H9 (cell line): Measurements from ENCODE around the gene POLN. TPM values are rescaled to one million over a fixed set of nuclear protein-coding genes. Genes with fewer than 3 reads are reported as not detected.

Source experiments
- DNase-seq: peaks from one replicate; pipeline ENCODE4 v3.0.0-alpha.2; 2017
- H2AFZ ChIP-seq: one replicate; pipeline ENCODE4 v1.6.1; 2013; ENCODE audit warnings: mild to moderate bottlenecking, low read length, control low read depth, moderate library complexity
- H2AK5ac ChIP-seq: 2 replicates; pipeline ENCODE4 v1.6.1; 2013; ENCODE audit warnings: low read length, control low read depth, mixed read lengths; ENCODE audit not compliant: insufficient read length
- H2BK120ac ChIP-seq: one replicate; pipeline ENCODE4 v1.6.1; 2013; ENCODE audit warnings: low read depth, mild to moderate bottlenecking, low read length, control low read depth, inconsistent platforms; ENCODE audit not compliant: poor library complexity, severe bottlenecking
- H2BK12ac ChIP-seq: 2 replicates; pipeline ENCODE4 v1.6.1; 2013; ENCODE audit warnings: low read length, control low read depth, mixed read lengths, low read depth; ENCODE audit not compliant: insufficient read length
- H2BK15ac ChIP-seq: 2 replicates; pipeline ENCODE4 v1.6.1; 2013; ENCODE audit warnings: low read depth, low read length, control low read depth
- H2BK20ac ChIP-seq: one replicate; pipeline ENCODE4 v1.6.1; 2013; ENCODE audit warnings: low read depth, mild to moderate bottlenecking, low read length, control low read depth, inconsistent platforms; ENCODE audit not compliant: poor library complexity, severe bottlenecking
- H2BK5ac ChIP-seq: 2 replicates; pipeline ENCODE4 v1.6.1; 2013; ENCODE audit warnings: low read length, control low read depth, mixed read lengths; ENCODE audit not compliant: insufficient read length
- H3K14ac ChIP-seq: 2 replicates; pipeline ENCODE4 v1.6.1; 2013; ENCODE audit warnings: low read length, control low read depth; ENCODE audit not compliant: insufficient read depth
- H3K18ac ChIP-seq: 2 replicates; pipeline ENCODE4 v1.6.1; 2013; ENCODE audit warnings: low read depth, mild to moderate bottlenecking, mixed read lengths, low read length, control low read depth; ENCODE audit not compliant: insufficient read length
- H3K23ac ChIP-seq: 2 replicates; pipeline ENCODE4 v1.6.1; 2013; ENCODE audit warnings: low read length, control low read depth, mixed read lengths, low read depth; ENCODE audit not compliant: insufficient read length
- H3K23me2 ChIP-seq: 2 replicates; pipeline ENCODE4 v1.6.1; 2013; ENCODE audit warnings: low read depth, mild to moderate bottlenecking, mixed read lengths, low read length, control low read depth; ENCODE audit not compliant: insufficient read length, poor library complexity, severe bottlenecking
- H3K27ac ChIP-seq: 2 replicates; pipeline ENCODE4 v1.5.1; 2013; ENCODE audit warnings: low read length, control low read depth, mixed read lengths, low read depth; ENCODE audit not compliant: insufficient read length
- H3K27me3 ChIP-seq: 2 replicates; pipeline ENCODE4 v1.6.1; 2013; ENCODE audit warnings: low read length, control low read depth, inconsistent platforms; ENCODE audit not compliant: insufficient read depth
- H3K4ac ChIP-seq: 2 replicates; pipeline ENCODE4 v1.6.1; 2013; ENCODE audit warnings: low read depth, mild to moderate bottlenecking, control low read depth, inconsistent platforms, low read length, moderate library complexity
- H3K4me1 ChIP-seq: 2 replicates; pipeline ENCODE4 v1.6.1; 2013; ENCODE audit warnings: low read length, control low read depth, inconsistent platforms; ENCODE audit not compliant: insufficient read depth
- H3K4me2 ChIP-seq: 2 replicates; pipeline ENCODE4 v1.6.1; 2013; ENCODE audit warnings: low read length, control low read depth, mixed read lengths; ENCODE audit not compliant: insufficient read length, insufficient read depth
- H3K56ac ChIP-seq: 2 replicates; pipeline ENCODE4 v1.6.1; 2013; ENCODE audit warnings: low read depth, mild to moderate bottlenecking, mixed read lengths, low read length, control low read depth; ENCODE audit not compliant: insufficient read length
- H3K79me1 ChIP-seq: 2 replicates; pipeline ENCODE4 v1.6.1; 2013; ENCODE audit warnings: low read depth, mild to moderate bottlenecking, moderate library complexity, low read length, control low read depth, inconsistent platforms; ENCODE audit not compliant: insufficient read depth, poor library complexity, severe bottlenecking
- H3K79me2 ChIP-seq: 2 replicates; pipeline ENCODE4 v1.6.1; 2013; ENCODE audit warnings: low read length, control low read depth, inconsistent platforms; ENCODE audit not compliant: insufficient read depth
- H3K9ac ChIP-seq: 2 replicates; pipeline ENCODE4 v1.6.1; 2013; ENCODE audit warnings: low read length, control low read depth, mixed read lengths; ENCODE audit not compliant: insufficient read length; ENCODE audit errors: extremely low read depth
- H3K9me3 ChIP-seq: one replicate; pipeline ENCODE4 v1.6.1; 2013; ENCODE audit warnings: low read depth, low read length, inconsistent platforms; ENCODE audit not compliant: control insufficient read depth
- H3T11ph ChIP-seq: one replicate; pipeline ENCODE4 v1.6.1; 2013; ENCODE audit warnings: mild to moderate bottlenecking, low read length, control low read depth, inconsistent platforms
- H4K20me1 ChIP-seq: one replicate; pipeline ENCODE4 v1.6.1; 2013; ENCODE audit not compliant: control insufficient read depth, insufficient read length, insufficient read depth
- H4K5ac ChIP-seq: 2 replicates; pipeline ENCODE4 v1.6.1; 2013; ENCODE audit warnings: low read depth, mild to moderate bottlenecking, mixed read lengths, low read length, control low read depth; ENCODE audit not compliant: insufficient read length
- H4K8ac ChIP-seq: replicated peaks from 2 replicates; pipeline ENCODE4 v1.6.1; 2013; ENCODE audit warnings: low read length, control low read depth, mixed read lengths, low read depth; ENCODE audit not compliant: insufficient read length
- H4K91ac ChIP-seq: 2 replicates; pipeline ENCODE4 v1.6.1; 2013; ENCODE audit warnings: low read depth, mild to moderate bottlenecking, moderate library complexity, mixed read lengths, low read length, control low read depth; ENCODE audit not compliant: insufficient read length
- H3K27ac Mint-ChIP-seq, 3 experiments: 2 replicates in 2 of 3; 3 replicates in 1 of 3; pipeline ENCODE4 v1.8.0; 2020 to 2021; ENCODE audit warnings: mixed read lengths in 3 of 3, mild to moderate bottlenecking in 1 of 3, moderate library complexity in 1 of 3
- H3K27me3 Mint-ChIP-seq: 2 replicates; pipeline ENCODE4 v1.8.0; 2021; ENCODE audit warnings: low read depth, mild to moderate bottlenecking, moderate library complexity, mixed read lengths
- H3K36me3 Mint-ChIP-seq, 3 experiments: 2 replicates in 2 of 3; 3 replicates in 1 of 3; pipeline ENCODE4 v1.8.0; 2020 to 2021; ENCODE audit warnings: low read depth in 3 of 3, mixed read lengths in 3 of 3; ENCODE audit not compliant: insufficient read depth in 1 of 3
- H3K4me1 Mint-ChIP-seq, 2 experiments: 2 replicates each; pipeline ENCODE4 v1.8.0; 2020; ENCODE audit warnings: mixed read lengths in 2 of 2
- H3K4me3 Mint-ChIP-seq, 2 experiments: 2 replicates in 1 of 2; 3 replicates in 1 of 2; pipeline ENCODE4 v1.8.0; 2020 to 2021; ENCODE audit warnings: mild to moderate bottlenecking in 2 of 2, mixed read lengths in 2 of 2, moderate library complexity in 1 of 2
- H3K9me3 Mint-ChIP-seq, 2 experiments: 2 replicates in 1 of 2; 3 replicates in 1 of 2; pipeline ENCODE4 v1.8.0; 2020; ENCODE audit warnings: mild to moderate bottlenecking in 2 of 2, mixed read lengths in 2 of 2, moderate library complexity in 1 of 2
- WGBS: extraction: QIAGEN DNeasy Blood & Tissue Kit; methylation state at CpG from one replicate; pipeline ENCODE4 v1.1.7; 2013; ENCODE audit warnings: missing lambda C conversion rate, low lambda C conversion rate, mixed read lengths; ENCODE audit not compliant: insufficient read length; ENCODE audit errors: extremely low coverage; 5-methylcytosine and 5-hydroxymethylcytosine counted together
- total RNA-seq: library from RNA; stranded (reverse); gene quantifications from 2 replicates; pipeline ENCODE4 v1.2.1, GENCODE V29; 2021
- TF ChIP-seq, protein P1 (sequence below): fragments of 200-600 bp; sonication (generic); conservative IDR thresholded peaks from 3 replicates; pipeline ENCODE4 v1.8.0; 2021; ENCODE audit warnings: antibody characterized with exemption, mild to moderate bottlenecking

The POLN gene
- total RNA-seq, 1 experiment from 2014 or later: 0.74 TPM

GRCh38 chr4:2168469-2169319 is 73.2 kb downstream of the POLN start:
- no CpG with 5 or more reads among the region's 12 CpGs for WGBS
- H3K9ac ChIP-seq: no peak overlapping the region
- no peak overlapping the region for H2AFZ ChIP-seq
- Mint-ChIP-seq H3K27me3 (peaks cover 2% of the 10 kb centered on the region; the same call in 1 of the 2 replicates), H3K9me3 (0 out of 5 replicates have a peak, but pooled peaks cover 0 to 4% of the 10 kb centered on the region in 2 experiments), H3K27ac (no peak overlapping the region), H3K4me3 (no peak overlapping the region), H3K36me3 (no peaks in the 10 kb centered on the region; a peak in 3 of 7 replicates), H3K4me1 (no peaks in the 10 kb centered on the region)
- no peaks in the 10 kb centered on the region for H3K27me3 ChIP-seq
- H3K79me1 ChIP-seq: no peaks in the 10 kb centered on the region
- H3K56ac ChIP-seq: no peak overlapping the region
- H3K79me2 ChIP-seq: no peaks in the 10 kb centered on the region
- no peak overlapping the region; the same call in 1 of the 2 replicates for H3K14ac ChIP-seq
- H2BK20ac ChIP-seq: no peak overlapping the region
- no peak overlapping the region for H2BK120ac ChIP-seq
- no peak overlapping the region for H3K23ac ChIP-seq
- H3K18ac ChIP-seq: no peak overlapping the region
- H3T11ph ChIP-seq: no peak overlapping the region
- no peak overlapping the region for H3K4ac ChIP-seq
- no peaks in the 10 kb centered on the region for H3K4me1 ChIP-seq
- no peak overlapping the region for H4K5ac ChIP-seq
- TF ChIP-seq, protein P1, sequence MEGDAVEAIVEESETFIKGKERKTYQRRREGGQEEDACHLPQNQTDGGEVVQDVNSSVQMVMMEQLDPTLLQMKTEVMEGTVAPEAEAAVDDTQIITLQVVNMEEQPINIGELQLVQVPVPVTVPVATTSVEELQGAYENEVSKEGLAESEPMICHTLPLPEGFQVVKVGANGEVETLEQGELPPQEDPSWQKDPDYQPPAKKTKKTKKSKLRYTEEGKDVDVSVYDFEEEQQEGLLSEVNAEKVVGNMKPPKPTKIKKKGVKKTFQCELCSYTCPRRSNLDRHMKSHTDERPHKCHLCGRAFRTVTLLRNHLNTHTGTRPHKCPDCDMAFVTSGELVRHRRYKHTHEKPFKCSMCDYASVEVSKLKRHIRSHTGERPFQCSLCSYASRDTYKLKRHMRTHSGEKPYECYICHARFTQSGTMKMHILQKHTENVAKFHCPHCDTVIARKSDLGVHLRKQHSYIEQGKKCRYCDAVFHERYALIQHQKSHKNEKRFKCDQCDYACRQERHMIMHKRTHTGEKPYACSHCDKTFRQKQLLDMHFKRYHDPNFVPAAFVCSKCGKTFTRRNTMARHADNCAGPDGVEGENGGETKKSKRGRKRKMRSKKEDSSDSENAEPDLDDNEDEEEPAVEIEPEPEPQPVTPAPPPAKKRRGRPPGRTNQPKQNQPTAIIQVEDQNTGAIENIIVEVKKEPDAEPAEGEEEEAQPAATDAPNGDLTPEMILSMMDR: no peak
- H2BK5ac ChIP-seq: no peak overlapping the region
- H3K23me2 ChIP-seq: no peaks in the 10 kb centered on the region
- no peak overlapping the region for H2BK15ac ChIP-seq
- DNase-seq: no peak
- H2BK12ac ChIP-seq: no peak overlapping the region
- H4K91ac ChIP-seq: no peak overlapping the region
- H3K4me2 ChIP-seq: no peak overlapping the region
- H4K8ac ChIP-seq: no peak overlapping the region
- no peak overlapping the region for H2AK5ac ChIP-seq
- H3K27ac ChIP-seq: no peak overlapping the region
- H4K20me1 ChIP-seq: no peaks in the 10 kb centered on the region
- no peaks in the 10 kb centered on the region for H3K9me3 ChIP-seq
